Measurements from ENCODE around the gene CGB7.
"Not testable (repeated sequence)": the region's sequence is repeated elsewhere in the genome, so short reads cannot be mapped to it uniquely, and the experiment has no call there.

Gene CGB7

GRCh38 chr19:49073514-49074378 lies 16.2 kb upstream of the CGB7 start:
- DNase-seq: no peak

- no peak for DNase-seq
These were observed 14.5 kb upstream of the CGB7 start for GRCh38 chr19:49071860-49072547.

GRCh38 chr19:49070416-49070815 lies 12.9 kb upstream of the CGB7 start:
- no peak for DNase-seq

- DNase-seq: no peak
These were observed 11.5 kb upstream of the CGB7 start for GRCh38 chr19:49069026-49069425.

GRCh38 chr19:49067554-49067953 lies 10.0 kb upstream of the CGB7 start:
- no peak for DNase-seq

GRCh38 chr19:49065905-49066512 lies 8.5 kb upstream of the CGB7 start:
- no peak for DNase-seq

GRCh38 chr19:49064768-49065611 lies 7.4 kb upstream of the CGB7 start, which contains the start of gene NTF4:
Gene NTF4, minus strand, starts transcription at chr19:49064818. Its CDS starts 2,821 bp downstream, at chr19:49061997.
- DNase-seq: no peak

- DNase-seq: no peak
These were observed 6.6 kb upstream of the CGB7 start for GRCh38 chr19:49064029-49064629.

GRCh38 chr19:49061445-49061844 lies 3.9 kb upstream of the CGB7 start:
- no peak for DNase-seq

GRCh38 chr19:49061000-49061399 lies 3.5 kb upstream of the CGB7 start:
- DNase-seq: no peak

- DNase-seq: no peak
These were observed 1.5 kb upstream of the CGB7 start for GRCh38 chr19:49059053-49059452.

- no peak for DNase-seq
These were observed 1.0 kb upstream of the CGB7 start for GRCh38 chr19:49058562-49058961.

GRCh38 chr19:49056902-49057596 lies 500 bp downstream of the CGB7 start:
- not testable (repeated sequence) for DNase-seq

GRCh38 chr19:49056101-49056901 lies 1.2 kb downstream of the CGB7 start:
- peak; percentile 84 for DNase-seq

GRCh38 chr19:49050376-49051033 lies 7.0 kb downstream of the CGB7 start:
- DNase-seq: not testable (repeated sequence)

- DNase-seq: not testable (repeated sequence)
These were observed 7.7 kb downstream of the CGB7 start for GRCh38 chr19:49049834-49050233.

GRCh38 chr19:49049011-49049410 lies 8.5 kb downstream of the CGB7 start, which contains the start of gene CGB8:
Gene CGB8, minus strand, starts transcription at chr19:49049111. Its CDS starts 372 bp downstream, at chr19:49048739.
- DNase-seq: not testable (repeated sequence)

- not testable (repeated sequence) for DNase-seq
These were observed 14.0 kb downstream of the CGB7 start, which contains the start of gene CGB5 for GRCh38 chr19:49043548-49043947. Gene CGB5, plus strand, starts transcription at chr19:49043848. Its CDS starts 362 bp downstream, at chr19:49044210.

- not testable (repeated sequence) for DNase-seq
These were observed 14.9 kb downstream of the CGB7 start for GRCh38 chr19:49042666-49043065.

- no peak for DNase-seq
These were observed 15.4 kb downstream of the CGB7 start for GRCh38 chr19:49042177-49042576.

Measured in activated CD8-positive, alpha-beta memory T cell treated with anti-CD3 and anti-CD28 coated beads for 24 hours (primary cell).